ENCODE measurements around the gene SLC38A8.

- TF ChIP-seq CTCF (IDR thresholded peaks at IDR 0.05) (no peak), TCF7L2 (IDR thresholded peaks at IDR 0.05; ENCODE audit: low read depth, low read length) (no peak), SIN3A (IDR thresholded peaks at IDR 0.05; ENCODE audit: borderline replicate concordance, insufficient read depth, low read depth, low read length) (no peak), REST (IDR thresholded peaks at IDR 0.05; ENCODE audit: insufficient read depth in 1 of 2, low read depth in 2 of 2, low read length in 1 of 2) (no peak)
Measured at GRCh38 chr16:84038469-84038868, 4.1 kb downstream of the SLC38A8 start.

All from Panc1 (cell line).